GM12801 (cell line): ENCODE results near the gene MAGEC3.

Experiments used
- TF ChIP-seq, protein P1 (sequence below): IDR thresholded peaks from one replicate; pipeline ENCODE4 v1.5.1; 2011; ENCODE audit warnings: control low read depth; ENCODE audit not compliant: insufficient read length; ENCODE audit errors: extremely low read depth

Gene MAGEC3, protein sequence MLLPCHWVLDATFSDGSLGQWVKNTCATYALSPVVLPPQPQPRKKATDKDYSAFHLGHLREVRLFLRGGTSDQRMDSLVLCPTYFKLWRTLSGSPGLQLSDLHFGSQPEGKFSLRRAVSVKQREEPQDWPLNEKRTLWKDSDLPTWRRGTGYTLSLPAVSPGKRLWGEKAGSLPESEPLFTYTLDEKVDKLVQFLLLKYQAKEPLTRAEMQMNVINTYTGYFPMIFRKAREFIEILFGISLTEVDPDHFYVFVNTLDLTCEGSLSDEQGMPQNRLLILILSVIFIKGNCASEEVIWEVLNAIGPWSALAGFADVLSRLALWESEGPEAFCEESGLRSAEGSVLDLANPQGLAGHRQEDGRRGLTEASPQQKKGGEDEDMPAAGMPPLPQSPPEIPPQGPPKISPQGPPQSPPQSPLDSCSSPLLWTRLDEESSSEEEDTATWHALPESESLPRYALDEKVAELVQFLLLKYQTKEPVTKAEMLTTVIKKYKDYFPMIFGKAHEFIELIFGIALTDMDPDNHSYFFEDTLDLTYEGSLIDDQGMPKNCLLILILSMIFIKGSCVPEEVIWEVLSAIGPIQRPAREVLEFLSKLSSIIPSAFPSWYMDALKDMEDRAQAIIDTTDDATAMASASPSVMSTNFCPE

GRCh38 chrX:141838016-141838415, at the start of gene MAGEC3:
Gene MAGEC3, plus strand, starts transcription at chrX:141838316. Its CDS starts 0 bp downstream, at chrX:141838316.
- TF ChIP-seq, protein P1, sequence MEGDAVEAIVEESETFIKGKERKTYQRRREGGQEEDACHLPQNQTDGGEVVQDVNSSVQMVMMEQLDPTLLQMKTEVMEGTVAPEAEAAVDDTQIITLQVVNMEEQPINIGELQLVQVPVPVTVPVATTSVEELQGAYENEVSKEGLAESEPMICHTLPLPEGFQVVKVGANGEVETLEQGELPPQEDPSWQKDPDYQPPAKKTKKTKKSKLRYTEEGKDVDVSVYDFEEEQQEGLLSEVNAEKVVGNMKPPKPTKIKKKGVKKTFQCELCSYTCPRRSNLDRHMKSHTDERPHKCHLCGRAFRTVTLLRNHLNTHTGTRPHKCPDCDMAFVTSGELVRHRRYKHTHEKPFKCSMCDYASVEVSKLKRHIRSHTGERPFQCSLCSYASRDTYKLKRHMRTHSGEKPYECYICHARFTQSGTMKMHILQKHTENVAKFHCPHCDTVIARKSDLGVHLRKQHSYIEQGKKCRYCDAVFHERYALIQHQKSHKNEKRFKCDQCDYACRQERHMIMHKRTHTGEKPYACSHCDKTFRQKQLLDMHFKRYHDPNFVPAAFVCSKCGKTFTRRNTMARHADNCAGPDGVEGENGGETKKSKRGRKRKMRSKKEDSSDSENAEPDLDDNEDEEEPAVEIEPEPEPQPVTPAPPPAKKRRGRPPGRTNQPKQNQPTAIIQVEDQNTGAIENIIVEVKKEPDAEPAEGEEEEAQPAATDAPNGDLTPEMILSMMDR = no peak

DNA sequence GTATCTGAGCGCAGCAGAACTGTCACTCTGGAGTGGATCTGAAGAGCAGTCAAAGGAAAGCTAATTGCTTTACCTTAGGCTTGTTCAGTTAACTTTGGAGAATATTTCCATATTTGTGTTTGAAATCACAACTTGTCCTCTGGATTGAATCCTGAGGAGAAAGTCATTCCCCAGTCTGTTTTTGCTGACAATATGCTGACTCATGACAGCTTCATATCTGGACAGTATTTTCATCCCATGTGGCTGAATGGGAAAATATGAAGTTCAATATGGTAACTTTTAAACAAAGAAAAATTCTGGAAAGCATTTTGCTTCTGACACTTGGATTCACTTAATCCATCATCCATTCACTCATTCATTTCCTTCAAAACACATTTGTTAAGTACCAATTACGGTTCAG, 46.3 kb upstream of the MAGEC3 start:
- TF ChIP-seq, protein P1 = no peak

DNA sequence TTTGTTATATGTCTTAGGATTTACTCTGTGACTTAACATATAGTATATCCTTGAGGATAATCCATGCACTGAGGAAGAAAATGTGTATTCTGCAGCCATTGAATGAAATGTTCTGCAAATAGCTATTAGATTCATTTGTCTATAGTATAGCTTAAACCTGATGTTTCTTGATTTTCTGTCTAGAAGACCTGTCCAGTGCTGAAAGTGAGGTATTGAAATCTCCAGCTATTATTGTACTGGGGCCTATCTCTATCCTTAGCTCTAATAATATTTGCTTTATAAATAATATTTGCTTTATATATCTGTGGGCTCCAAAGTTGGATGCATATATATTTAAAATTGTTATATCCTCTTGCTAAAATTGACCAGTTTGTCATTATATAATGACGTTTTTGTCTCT, 26.7 kb upstream of the MAGEC3 start:
- TF ChIP-seq, protein P1 = no peak

- TF ChIP-seq, protein P1 = no peak
Observed at GRCh38 chrX:141814213-141814857, 23.8 kb upstream of the MAGEC3 start.

- TF ChIP-seq, protein P1 = no peak
Observed at GRCh38 chrX:141815904-141816303, 22.2 kb upstream of the MAGEC3 start.

DNA sequence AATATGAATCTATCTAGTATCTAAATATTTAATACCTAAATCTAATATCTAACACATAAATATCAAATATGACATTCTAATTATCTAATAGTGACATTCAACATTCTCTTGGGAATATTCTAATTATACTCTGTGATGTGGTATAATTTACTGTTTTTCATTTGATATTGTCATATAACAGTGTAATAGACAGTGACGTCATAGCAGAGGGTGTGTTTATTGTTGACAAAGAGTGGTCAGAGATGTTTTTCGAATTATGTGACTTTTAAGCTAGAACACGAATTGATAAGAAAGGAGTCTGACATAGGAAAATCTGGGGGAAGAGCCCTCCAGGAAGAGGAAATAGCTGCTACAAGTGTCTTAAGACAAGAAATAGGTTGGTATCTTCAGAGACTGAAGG, 5.9 kb upstream of the MAGEC3 start:
- TF ChIP-seq, protein P1 = no peak

GRCh38 chrX:141839856-141840255, 1.7 kb downstream of the MAGEC3 start:
- TF ChIP-seq, protein P1 = no peak
